ENCODE measurements around the gene GRAMD2B.

- TF ChIP-seq POLR2AphosphoS5 (IDR thresholded peaks at IDR 0.05; ENCODE audit: low read depth, low read length) (no peak), EZH2 (IDR thresholded peaks at IDR 0.05; ENCODE audit: low read depth, low read length, severe bottlenecking) (no peak), MAFK (IDR thresholded peaks at IDR 0.05; ENCODE audit: low read depth, low read length) (no peak), CTCF (IDR thresholded peaks at IDR 0.05; ENCODE audit: control extremely low read depth in 1 of 3, insufficient read depth in 1 of 3, low read depth in 1 of 3, low read length in 3 of 3) (no peak), RFX5 (IDR thresholded peaks at IDR 0.05; ENCODE audit: borderline replicate concordance, low read depth, low read length) (no peak), SIN3A (conservative IDR thresholded peaks at IDR 0.05 in 1 of 2, IDR thresholded peaks at IDR 0.05 in 1 of 2; ENCODE audit: low read depth in 1 of 2, low read length in 2 of 2) (no peak), KDM5A (IDR thresholded peaks at IDR 0.05; ENCODE audit: low read length) (no peak), NRF1 (IDR thresholded peaks at IDR 0.05; ENCODE audit: low read depth, low read length) (no peak), TCF12 (IDR thresholded peaks at IDR 0.05; ENCODE audit: low read depth, low read length) (no peak), USF2 (IDR thresholded peaks at IDR 0.05; ENCODE audit: low read length) (no peak), CREB1 (IDR thresholded peaks at IDR 0.05) (no peak), POLR2A (IDR thresholded peaks at IDR 0.05; ENCODE audit: control extremely low read depth in 1 of 2, low read depth in 2 of 2, low read length in 2 of 2) (no peak), TEAD4 (IDR thresholded peaks at IDR 0.05; ENCODE audit: low read depth, low read length) (no peak), ZNF274 (IDR thresholded peaks at IDR 0.05; ENCODE audit: borderline replicate concordance, extremely low read depth, low read length) (no peak)
Observed at GRCh38 chr5:126403876-126404275, 19.3 kb upstream of the GRAMD2B start.

All from H1 (cell line).